Muscle of leg (tissue), 9 donors: ENCODE measurements around the gene CUZD1. TPM values are rescaled to one million over a fixed set of nuclear protein-coding genes. Genes with fewer than 3 reads are reported as not detected.

ENCODE experiments used
- polyA plus RNA-seq, 8 donors: library from polyadenylated mRNA; unstranded; fragments of 120-200 nt; gene quantifications; one replicate each; pipeline versions ENCODE4 v1.2.1 to v1.2.3, GENCODE V29; 2013; ENCODE audit warnings: inconsistent platforms in 1 of 8, low replicate concordance in 1 of 8; ENCODE audit not compliant: insufficient read length in 8 of 8, insufficient read depth in 1 of 8
- total RNA-seq: library from RNA; stranded (reverse); fragments of 120-200 nt; gene quantifications from one replicate; pipeline ENCODE4 v1.2.4, GENCODE V29; 2013

CUZD1 gene
- total and polyA plus RNA-seq, 9 donors = 0.78 to 1.5 (median 1.3) TPM

Other genes starting within 250 kb of the CUZD1 start
- not detected for gene C10orf120, start 146.0 kb downstream of the CUZD1 start, total RNA-seq
- not detected for gene C10orf120, start 146.0 kb downstream of the CUZD1 start, polyA plus RNA-seq
- 2.3 TPM for gene FAM24B, start 33.7 kb upstream of the CUZD1 start, total RNA-seq
- gene FAM24B, start 33.7 kb upstream of the CUZD1 start, polyA plus RNA-seq = 1 to 10 TPM; 1.6 to 4.1 (median 2.9) TPM
- not detected for gene FAM24A, start 64.8 kb upstream of the CUZD1 start, total RNA-seq
- not detected for gene FAM24A, start 64.8 kb upstream of the CUZD1 start, polyA plus RNA-seq
- 10.5 TPM for gene C10orf88, start 108.4 kb upstream of the CUZD1 start, total RNA-seq
- gene C10orf88, start 108.4 kb upstream of the CUZD1 start, polyA plus RNA-seq = 10 to 100 TPM in 7 of 8 donors, 1 to 10 TPM in 1; 8.7 to 13.7 (median 12.3) TPM
- gene PSTK, start 134.5 kb upstream of the CUZD1 start, total RNA-seq = 4.0 TPM
- 1 to 10 TPM; 3.8 to 5.8 (median 4.5) TPM for gene PSTK, start 134.5 kb upstream of the CUZD1 start, polyA plus RNA-seq
- gene IKZF5, start 162.9 kb upstream of the CUZD1 start, total RNA-seq = 5.0 TPM
- gene IKZF5, start 162.9 kb upstream of the CUZD1 start, polyA plus RNA-seq = 10 to 100 TPM; 10.6 to 17.9 (median 13.4) TPM
- gene ACADSB, start 163.1 kb upstream of the CUZD1 start, total RNA-seq = 8.2 TPM
- gene ACADSB, start 163.1 kb upstream of the CUZD1 start, polyA plus RNA-seq = 10 to 100 TPM in 4 of 8 donors, 1 to 10 TPM in 4; 7.6 to 12.8 (median 9.9) TPM